OCI-LY1 (cell line): Measurements from ENCODE around the gene EEF1E1.

Experiments
- CTCF ChIP-seq: fragments of 200-600 bp; sonication (generic), shearing (Covaris generic); IDR thresholded peaks from 2 replicates; pipeline ENCODE4 v1.5.1; 2017; ENCODE audit warnings: mild to moderate bottlenecking, antibody characterized with exemption, low read length, moderate library complexity, mixed read lengths
- EZH2 ChIP-seq: fragments of 200-600 bp; sonication (generic), shearing (Covaris generic); IDR thresholded peaks from 2 replicates; pipeline ENCODE4 v1.8.0; 2017; ENCODE audit warnings: borderline replicate concordance, mixed run types, mild to moderate bottlenecking, antibody characterized with exemption, low read length, moderate library complexity, mixed read lengths

- TF ChIP-seq CTCF (no peak), EZH2 (no peak)
These were observed 15.5 kb downstream of the EEF1E1 start for GRCh38 chr6:8086755-8087306.
